Measurements from ENCODE around the gene MEGF6.

- no peak for TF ChIP-seq CTCF (IDR thresholded peaks at IDR 0.05)
- TF ChIP-seq POLR2AphosphoS5 (IDR thresholded peaks at IDR 0.05), result peak; percentile 22
Observed at GRCh38 chr1:3543076-3544039, 68.0 kb downstream of the MEGF6 start.
